ENCODE results near the gene PPIF.

DNA sequence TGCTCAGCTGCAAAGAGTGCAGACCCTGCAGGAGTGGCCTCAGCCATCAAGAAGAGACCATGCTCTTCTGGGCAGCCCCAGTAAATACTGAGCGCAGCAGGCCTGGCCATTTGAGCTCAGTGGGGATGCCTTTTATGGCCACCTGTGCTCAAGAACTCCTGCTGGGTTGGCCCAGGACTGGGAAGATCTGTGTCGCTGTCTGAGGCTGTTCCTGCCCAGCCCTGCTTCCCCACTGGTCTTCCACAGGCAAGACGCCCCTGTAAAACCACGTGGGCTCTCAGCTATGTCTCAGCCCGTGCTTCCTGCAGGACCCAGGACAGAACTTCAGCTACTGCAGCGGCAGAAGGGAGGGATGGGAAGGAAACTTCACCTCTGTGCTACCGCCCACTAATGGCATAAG lies 10.5 kb upstream of the PPIF start:
- TF ChIP-seq EZH2phosphoT487 (IDR thresholded peaks at IDR 0.05; ENCODE audit: insufficient read depth, low read depth) (no peak), EZH2 (IDR thresholded peaks at IDR 0.05; ENCODE audit: insufficient read depth, poor library complexity, severe bottlenecking) (no peak)

All from GM23248 (cell line).